BLaER1 (cell line): ENCODE data around the gene IGDCC3.

Experiments used
- H3K27ac ChIP-seq: shearing (Covaris generic); formaldehyde crosslinking; 2 replicates; pipeline ENCODE4 v1.8.1; 2022
- H3K27me3 ChIP-seq: shearing (Covaris generic); formaldehyde crosslinking; 2 replicates; pipeline ENCODE4 v1.8.1; 2022
- H3K36me3 ChIP-seq: shearing (Covaris generic); formaldehyde crosslinking; 2 replicates; pipeline ENCODE4 v1.8.1; 2022
- H3K4me1 ChIP-seq: shearing (Covaris generic); formaldehyde crosslinking; 2 replicates; pipeline ENCODE4 v1.8.1; 2022
- H3K4me2 ChIP-seq: shearing (Covaris generic); formaldehyde crosslinking; 2 replicates; pipeline ENCODE4 v1.8.1; 2022
- H3K4me3 ChIP-seq: shearing (Covaris generic); formaldehyde crosslinking; 2 replicates; pipeline ENCODE4 v1.8.1; 2022
- H3K9ac ChIP-seq: shearing (Covaris generic); formaldehyde crosslinking; 2 replicates; pipeline ENCODE4 v1.8.1; 2022
- H3K9me3 ChIP-seq: shearing (Covaris generic); formaldehyde crosslinking; 2 replicates; pipeline ENCODE4 v1.8.1; 2022
- H4K20me1 ChIP-seq: shearing (Covaris generic); formaldehyde crosslinking; 2 replicates; pipeline ENCODE4 v1.8.1; 2022
- Cebpa-rat ChIP-seq: shearing (Covaris generic); IDR thresholded peaks from 2 replicates; pipeline ENCODE4 v1.8.1; 2022

IGDCC3 gene

GRCh38 chr15:65396965-65397317 lies 19.1 kb upstream of the IGDCC3 start:
- Histone ChIP-seq H3K9ac (no peak overlapping the region), H4K20me1 (no peaks in the 10 kb centered on the region), H3K4me1 (peaks cover 8% of the 10 kb centered on the region), H3K4me2 (no peak overlapping the region), H3K27ac (no peak overlapping the region), H3K9me3 (no peaks in the 10 kb centered on the region), H3K4me3 (no peak overlapping the region), H3K27me3 (peaks cover 21% of the 10 kb centered on the region), H3K36me3 (no peaks in the 10 kb centered on the region)
- no peak for TF ChIP-seq Cebpa-rat

- no peak for TF ChIP-seq Cebpa-rat
- no peaks in the 10 kb centered on the region for H4K20me1 ChIP-seq
- H3K4me3 ChIP-seq: no peak overlapping the region
- no peak overlapping the region for H3K27ac ChIP-seq
- no peak overlapping the region for H3K9ac ChIP-seq
- peaks cover 7% of the 10 kb centered on the region for H3K4me1 ChIP-seq
- no peaks in the 10 kb centered on the region for H3K9me3 ChIP-seq
- H3K36me3 ChIP-seq: no peaks in the 10 kb centered on the region
- H3K27me3 ChIP-seq: peaks cover 21% of the 10 kb centered on the region
- H3K4me2 ChIP-seq: no peak overlapping the region
These were observed 18.6 kb upstream of the IGDCC3 start for GRCh38 chr15:65396283-65396964.

DNA sequence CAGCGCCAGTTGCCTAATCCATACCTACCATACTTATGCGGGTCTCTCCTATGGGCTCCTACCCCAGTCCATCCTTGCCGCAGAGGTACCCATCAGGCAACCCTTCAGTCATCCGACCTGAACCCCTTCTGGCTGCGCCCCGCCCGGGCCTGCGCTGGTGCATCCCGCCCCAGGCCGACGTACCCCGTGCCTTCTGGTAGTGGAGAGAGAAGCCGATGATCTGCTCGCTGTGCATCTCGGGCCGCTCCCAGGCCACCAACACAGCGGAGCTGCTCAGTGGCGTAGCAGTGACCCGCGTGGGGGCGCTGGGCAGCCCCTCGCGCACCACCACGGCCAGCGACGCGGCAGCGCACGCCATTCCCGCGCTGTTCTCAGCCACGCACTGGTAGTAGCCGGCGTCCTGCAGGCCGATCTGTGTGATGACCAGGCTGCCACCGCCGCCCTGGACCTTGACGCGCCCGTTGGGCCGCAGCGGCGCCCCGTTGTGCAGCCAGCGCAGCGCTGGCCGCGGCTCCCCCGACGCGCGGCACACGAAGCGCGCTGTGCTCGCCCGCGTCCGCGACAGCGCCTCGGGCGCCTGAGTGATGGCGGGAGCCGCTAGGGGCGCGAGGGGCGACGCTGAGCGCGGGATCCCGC lies 17.9 kb upstream of the IGDCC3 start:
- no peak overlapping the region for H3K4me3 ChIP-seq
- no peaks in the 10 kb centered on the region for H3K36me3 ChIP-seq
- peaks cover 21% of the 10 kb centered on the region for H3K27me3 ChIP-seq
- H3K27ac ChIP-seq: no peak overlapping the region
- H3K4me1 ChIP-seq: no peaks in the 10 kb centered on the region
- H3K4me2 ChIP-seq: no peak overlapping the region
- no peaks in the 10 kb centered on the region for H3K9me3 ChIP-seq
- TF ChIP-seq Cebpa-rat: no peak
- H4K20me1 ChIP-seq: no peaks in the 10 kb centered on the region
- no peak overlapping the region for H3K9ac ChIP-seq

- Histone ChIP-seq H4K20me1 (no peaks in the 10 kb centered on the region), H3K9me3 (no peaks in the 10 kb centered on the region), H3K9ac (no peak overlapping the region), H3K36me3 (no peaks in the 10 kb centered on the region), H3K4me3 (no peak overlapping the region), H3K4me2 (no peak overlapping the region), H3K27me3 (peaks cover 21% of the 10 kb centered on the region), H3K27ac (no peak overlapping the region), H3K4me1 (no peaks in the 10 kb centered on the region)
- no peak for TF ChIP-seq Cebpa-rat
These were observed 17.1 kb upstream of the IGDCC3 start for GRCh38 chr15:65394936-65395335.

DNA sequence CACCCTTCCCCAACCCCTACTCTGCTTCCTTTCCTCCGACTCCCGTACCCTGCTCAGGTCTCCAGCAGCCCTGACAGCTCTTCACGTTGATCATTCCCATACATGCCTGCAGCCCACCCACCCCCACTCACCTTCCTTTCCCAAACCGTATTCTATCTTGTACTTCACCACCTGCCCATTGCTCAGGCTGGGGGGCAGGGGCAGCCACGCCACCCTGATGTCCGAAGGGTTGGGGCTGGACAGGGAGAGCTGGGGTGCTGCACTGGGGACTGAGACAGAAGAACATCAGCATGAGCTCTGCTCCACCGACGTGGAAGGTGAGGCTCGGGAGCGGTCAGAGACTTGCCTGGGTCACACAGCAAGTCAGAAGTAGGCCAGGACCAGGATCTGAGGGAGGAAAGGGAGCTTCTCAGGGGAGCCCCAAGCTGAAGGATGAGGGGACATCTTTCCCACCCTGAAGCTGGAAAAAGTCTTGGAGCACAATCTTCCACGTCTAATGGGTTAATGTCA lies 16.5 kb upstream of the IGDCC3 start:
- no peak overlapping the region for H3K9ac ChIP-seq
- peaks cover 21% of the 10 kb centered on the region for H3K27me3 ChIP-seq
- no peaks in the 10 kb centered on the region for H3K4me1 ChIP-seq
- no peak overlapping the region for H3K27ac ChIP-seq
- no peaks in the 10 kb centered on the region for H3K9me3 ChIP-seq
- H4K20me1 ChIP-seq: no peaks in the 10 kb centered on the region
- H3K4me3 ChIP-seq: no peak overlapping the region
- no peaks in the 10 kb centered on the region for H3K36me3 ChIP-seq
- no peak for TF ChIP-seq Cebpa-rat
- no peak overlapping the region for H3K4me2 ChIP-seq

- Histone ChIP-seq H3K27me3 (peaks cover 21% of the 10 kb centered on the region), H3K27ac (no peak overlapping the region), H3K4me2 (no peak overlapping the region), H4K20me1 (no peaks in the 10 kb centered on the region), H3K4me3 (no peak overlapping the region), H3K9ac (no peak overlapping the region), H3K4me1 (no peaks in the 10 kb centered on the region), H3K36me3 (no peaks in the 10 kb centered on the region), H3K9me3 (no peaks in the 10 kb centered on the region)
- TF ChIP-seq Cebpa-rat: no peak
These were observed 15.8 kb upstream of the IGDCC3 start for GRCh38 chr15:65393557-65393956.

- TF ChIP-seq Cebpa-rat: no peak
- Histone ChIP-seq H3K27ac (no peak overlapping the region), H3K4me2 (no peak overlapping the region), H3K36me3 (no peaks in the 10 kb centered on the region), H3K4me3 (no peak overlapping the region), H3K27me3 (peaks cover 21% of the 10 kb centered on the region), H3K9ac (no peak overlapping the region), H3K4me1 (no peaks in the 10 kb centered on the region), H4K20me1 (no peaks in the 10 kb centered on the region), H3K9me3 (no peaks in the 10 kb centered on the region)
These were observed 15.3 kb upstream of the IGDCC3 start for GRCh38 chr15:65393091-65393490.

GRCh38 chr15:65392368-65392767 lies 14.6 kb upstream of the IGDCC3 start:
- Histone ChIP-seq H3K27me3 (peaks cover 21% of the 10 kb centered on the region), H3K36me3 (no peaks in the 10 kb centered on the region), H3K9me3 (no peaks in the 10 kb centered on the region), H3K4me3 (no peak overlapping the region), H3K4me1 (no peaks in the 10 kb centered on the region), H4K20me1 (no peaks in the 10 kb centered on the region), H3K9ac (no peak overlapping the region), H3K27ac (no peak overlapping the region), H3K4me2 (no peak overlapping the region)
- TF ChIP-seq Cebpa-rat: no peak

DNA sequence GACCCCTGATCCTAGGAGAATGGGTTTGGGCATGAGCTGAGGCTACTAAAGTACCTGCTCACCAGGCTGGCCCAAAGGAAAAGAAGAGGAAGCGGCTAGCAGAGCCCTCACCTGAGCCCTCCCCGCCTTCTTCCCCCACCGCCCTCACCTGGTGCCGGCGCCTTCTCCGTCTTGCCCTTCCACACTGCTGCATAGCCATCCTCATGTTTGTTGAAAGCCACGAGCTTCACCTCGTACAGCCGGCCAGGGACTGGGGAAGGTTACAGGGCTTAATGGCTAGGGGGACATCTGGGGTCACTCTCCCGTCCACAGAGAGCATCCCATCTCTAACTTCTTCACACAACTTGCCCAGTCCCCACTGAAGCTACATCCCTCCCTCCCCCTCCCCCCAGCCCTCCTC lies 13.9 kb upstream of the IGDCC3 start:
- TF ChIP-seq Cebpa-rat: no peak
- H3K9ac ChIP-seq: no peak overlapping the region
- no peak overlapping the region for H3K27ac ChIP-seq
- no peaks in the 10 kb centered on the region for H3K36me3 ChIP-seq
- H3K4me1 ChIP-seq: no peaks in the 10 kb centered on the region
- no peak overlapping the region for H3K4me3 ChIP-seq
- no peaks in the 10 kb centered on the region for H4K20me1 ChIP-seq
- peaks cover 16% of the 10 kb centered on the region for H3K27me3 ChIP-seq
- H3K4me2 ChIP-seq: no peak overlapping the region
- no peaks in the 10 kb centered on the region for H3K9me3 ChIP-seq

- peaks cover 5% of the 10 kb centered on the region for H3K27me3 ChIP-seq
- no peak overlapping the region for H3K4me3 ChIP-seq
- TF ChIP-seq Cebpa-rat: no peak
These were observed 12.6 kb upstream of the IGDCC3 start for GRCh38 chr15:65390447-65390846.

More at GRCh38 chr15:65390447-65390846, 12.6 kb upstream of the IGDCC3 start:
- Histone ChIP-seq H3K36me3 (no peaks in the 10 kb centered on the region), H3K4me2 (no peak overlapping the region), H3K4me1 (peaks cover under 1% of the 10 kb centered on the region), H3K9me3 (no peaks in the 10 kb centered on the region), H3K27ac (no peak overlapping the region), H3K9ac (no peak overlapping the region), H4K20me1 (no peaks in the 10 kb centered on the region)
